ENCODE measurements around the gene DNAH9. TPM values are rescaled to one million over a fixed set of nuclear protein-coding genes. Genes with fewer than 3 reads are reported as not detected.

DNAH9 gene
- total and polyA plus RNA-seq, 2 of the 8 experiments (the other 6 are each of a cell fraction or from before 2014, with no cell fraction given): 0.21 to 0.86 TPM

DNA sequence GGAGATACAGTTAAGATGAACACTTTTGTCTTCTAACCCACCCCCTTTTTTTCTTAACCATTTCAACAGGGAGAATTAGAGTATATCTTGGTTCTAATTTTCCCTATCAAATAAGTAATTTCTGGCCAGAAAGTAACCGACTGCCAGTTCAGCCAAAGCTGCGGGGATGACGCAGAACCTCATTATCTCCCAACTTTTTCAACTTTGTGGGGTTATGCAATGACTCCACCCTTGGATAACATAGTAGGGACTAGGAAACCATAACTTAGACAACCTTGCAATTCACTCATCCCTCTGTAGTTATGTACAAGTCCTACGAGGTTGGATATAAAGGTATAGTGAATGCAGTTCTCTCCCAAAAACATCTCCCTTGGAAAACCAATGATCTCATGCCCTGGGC, 215.0 kb downstream of the DNAH9 start:
- no peak overlapping the region for H2BK12ac ChIP-seq (ENCODE audit: low read depth, low read length)
- no peak overlapping the region for H2BK15ac ChIP-seq (ENCODE audit: low read length)
- no peaks in the 10 kb centered on the region for H3K79me1 ChIP-seq (ENCODE audit: low read depth, low read length)
- H3K4me3 ChIP-seq (ENCODE audit: extremely low read depth in 1 of 4, insufficient read depth in 2 of 4, low read depth in 3 of 4, low read length in 4 of 4): no peak overlapping the region
- H3K79me2 ChIP-seq (ENCODE audit: control insufficient read depth in 1 of 2, insufficient read depth in 2 of 2, low read length in 2 of 2): no peaks in the 10 kb centered on the region
- H3K4ac ChIP-seq (replicated peaks; ENCODE audit: insufficient read length, low read depth, low read length): no peak overlapping the region
- 85% methylated on average over 4 of the region's 4 CpGs; no CpG with 5 or more reads in 1 of the 2 experiments for WGBS, 2 experiments (ENCODE audit: extremely low coverage in 1 of 2, insufficient coverage in 1 of 2, insufficient read length in 1 of 2, insufficient replicate concordance in 2 of 2, low coverage in 1 of 2, low lambda C conversion rate in 2 of 2, missing lambda C conversion rate in 1 of 2)
- H4K5ac ChIP-seq (ENCODE audit: insufficient read length, low read depth, low read length): no peak overlapping the region
- H4K91ac ChIP-seq (replicated peaks; ENCODE audit: insufficient read length, low read length): no peak overlapping the region
- H3K9ac ChIP-seq (replicated peaks in 1 of 4; ENCODE audit: extremely low read depth in 1 of 4, low read depth in 3 of 4, low read length in 3 of 4): no peak overlapping the region
- H2BK5ac ChIP-seq (ENCODE audit: low read depth, low read length): no peak overlapping the region
- H3K14ac ChIP-seq (ENCODE audit: insufficient read length): no peak overlapping the region
- no peak for FAIRE-seq
- no peak for DNase-seq (ENCODE audit: low read depth in 1 of 2, low spot score in 2 of 2)
- no peak overlapping the region for H2AK5ac ChIP-seq (ENCODE audit: low read depth, low read length)
- no peak overlapping the region for H2BK20ac ChIP-seq (ENCODE audit: low read length)
- no peaks in the 10 kb centered on the region for H4K20me1 ChIP-seq (replicated peaks in 1 of 2; ENCODE audit: control insufficient read depth in 1 of 2, insufficient read depth in 2 of 2, low read length in 2 of 2)
- H3K4me2 ChIP-seq (ENCODE audit: insufficient read depth in 1 of 2, low read depth in 2 of 2, low read length in 2 of 2): no peak overlapping the region
- H4K8ac ChIP-seq (ENCODE audit: extremely low read depth, insufficient read depth, low read length): no peak overlapping the region
- H3K27me3 ChIP-seq (replicated peaks in 1 of 4; ENCODE audit: control insufficient read depth in 3 of 4, extremely low read depth in 1 of 4, insufficient read depth in 3 of 4, low read length in 3 of 4): no peaks in the 10 kb centered on the region
- H3K36me3 ChIP-seq (ENCODE audit: control insufficient read depth in 2 of 4, insufficient read depth in 4 of 4, low read length in 3 of 4): no peaks in the 10 kb centered on the region
- CTCF ChIA-PET (ENCODE audit: partially characterized antibody): interaction anchor here (0.6 kb wide), 1 partner anchor 138 kb away, joined by 3 read pairs; no protein-coding TSS in a partner anchor
- no peak overlapping the region for H2AFZ ChIP-seq (ENCODE audit: low read length)
- H3K4me1 ChIP-seq (replicated peaks in 1 of 4; ENCODE audit: control insufficient read depth in 3 of 4, insufficient read depth in 4 of 4, low read length in 3 of 4): no peaks in the 10 kb centered on the region
- H3K9me3 ChIP-seq (ENCODE audit: insufficient read depth in 2 of 2, low read depth in 1 of 2, low read length in 1 of 2): no peaks in the 10 kb centered on the region
- H3K18ac ChIP-seq (ENCODE audit: extremely low read depth, low read length): no peak overlapping the region
- H2BK120ac ChIP-seq (replicated peaks; ENCODE audit: low read depth, low read length): no peak overlapping the region
- H3K27ac ChIP-seq (ENCODE audit: low read depth, low read length): no peak overlapping the region
- no peak overlapping the region for H3K56ac ChIP-seq (replicated peaks; ENCODE audit: insufficient read length, low read depth, low read length)
- no peak for TF ChIP-seq BCL11A (IDR thresholded peaks at IDR 0.05; ENCODE audit: low read depth in 2 of 2, low read length in 2 of 2)
- TF ChIP-seq TEAD4 (IDR thresholded peaks at IDR 0.05; ENCODE audit: low read depth, low read length): no peak
- no peak for TF ChIP-seq HDAC6 (IDR thresholded peaks at IDR 0.05; ENCODE audit: low read depth, low read length)
- TF ChIP-seq TCF12 (IDR thresholded peaks at IDR 0.05; ENCODE audit: low read depth, low read length): no peak
- no peak for TF ChIP-seq CEBPB (IDR thresholded peaks at IDR 0.05; ENCODE audit: low read depth, low read length)
- TF ChIP-seq, protein P1, sequence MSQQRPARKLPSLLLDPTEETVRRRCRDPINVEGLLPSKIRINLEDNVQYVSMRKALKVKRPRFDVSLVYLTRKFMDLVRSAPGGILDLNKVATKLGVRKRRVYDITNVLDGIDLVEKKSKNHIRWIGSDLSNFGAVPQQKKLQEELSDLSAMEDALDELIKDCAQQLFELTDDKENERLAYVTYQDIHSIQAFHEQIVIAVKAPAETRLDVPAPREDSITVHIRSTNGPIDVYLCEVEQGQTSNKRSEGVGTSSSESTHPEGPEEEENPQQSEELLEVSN (IDR thresholded peaks at IDR 0.05): no peak
- TF ChIP-seq YY1 (IDR thresholded peaks at IDR 0.05; ENCODE audit: low read depth, low read length): no peak
- H3K23ac ChIP-seq (ENCODE audit: insufficient read length): no peak overlapping the region
- no peaks in the 10 kb centered on the region for H3K23me2 ChIP-seq (ENCODE audit: low read depth, low read length)
- POLR2A ChIA-PET (ENCODE audit: partially characterized antibody): no interaction called here

All from H1 (cell line).